HCT116 (cell line): ENCODE data around the gene MAST4. TPM values are rescaled to one million over a fixed set of nuclear protein-coding genes. Genes with fewer than 3 reads are reported as not detected.

Experiments
- ATAC-seq: fragments of 200-7000 bp; cut with Tn5 transposase; 2 replicates; pipeline ENCODE4 v1.9.1; 2020; ENCODE audit warnings: mild to moderate bottlenecking, moderate library complexity
- BruUV-seq: library from RNA; stranded (reverse); fragments of 400-500 nt; replicated peaks from 2 replicates; lab custom pipeline; 2021; lab: Mats Ljungman, UMichigan
- CTCF ChIA-PET: fragments of 300-600 bp; sonication (Branson Sonifier 250); formaldehyde crosslinking; loops from one replicate; lab custom pipeline; 2021; ENCODE audit warnings: antibody characterized with exemption; lab: Charles Lee
- POLR2A ChIA-PET: fragments of 300-600, 350-600 bp; sonication (Branson Sonifier 250); formaldehyde crosslinking; loops from one replicate; lab custom pipeline; 2021; ENCODE audit warnings: antibody characterized with exemption; lab: Charles Lee
- RAD21 ChIA-PET, 2 experiments: fragments of 300-600 bp; sonication (Branson Sonifier 250); formaldehyde crosslinking; loops; one replicate each; lab custom pipeline; 2023; ENCODE audit warnings: low total read pairs in 2 of 2; ENCODE audit not compliant: uncharacterized antibody in 2 of 2, unreplicated experiment in 2 of 2, low non-redundant PET in 1 of 2; lab: Charles Lee
- DNase-seq: peaks from one replicate; pipeline ENCODE4 v3.0.0-alpha.2; 2010; ENCODE audit warnings: low read depth, low spot score
- H2AFZ ChIP-seq: fragments of 200-600 bp; shearing (Covaris generic), sonication (generic); 2 replicates; pipeline ENCODE4 v1.6.1; 2017; ENCODE audit warnings: low read depth, mixed run types, mixed read lengths, antibody characterized with exemption, low read length; ENCODE audit not compliant: poor library complexity, severe bottlenecking
- H3K27ac ChIP-seq: 2 replicates; pipeline ENCODE4 v1.5.1; 2012; ENCODE audit warnings: low read depth, low read length
- H3K27me3 ChIP-seq: fragments of 200-600 bp; sonication (generic); 2 replicates; pipeline ENCODE4 v1.6.1; 2016; ENCODE audit warnings: mixed run types, low read length, mixed read lengths; ENCODE audit not compliant: insufficient read depth
- H3K36me3 ChIP-seq, 2 experiments: fragments of 200-500 bp in 1 of 2; fragments of 200-600 bp in 1 of 2; sonication (Bioruptor generic) in 1 of 2; sonication (generic) in 1 of 2; 2 replicates each; pipeline versions ENCODE4 v1.5.1 to v1.6.1; 2014 to 2016; ENCODE audit warnings: low read length in 2 of 2, inconsistent platforms in 1 of 2, mixed read lengths in 1 of 2, mixed run types in 1 of 2; ENCODE audit not compliant: insufficient read depth in 2 of 2, control insufficient read depth in 1 of 2
- H3K4me1 ChIP-seq, 2 experiments: fragments of 200-600 bp in 1 of 2; sonication (generic) in 1 of 2; 2 replicates each; pipeline versions ENCODE4 v1.5.1 to v1.6.1; 2012 to 2017; ENCODE audit warnings: low read length in 2 of 2, inconsistent platforms in 1 of 2, mild to moderate bottlenecking in 1 of 2, mixed read lengths in 1 of 2, mixed run types in 1 of 2, moderate library complexity in 1 of 2; ENCODE audit not compliant: insufficient read depth in 2 of 2, control insufficient read depth in 1 of 2
- H3K4me2 ChIP-seq: fragments of 200-600 bp; sonication (generic); 2 replicates; pipeline ENCODE4 v1.6.1; 2017; ENCODE audit warnings: mixed run types, low read length, mixed read lengths
- H3K4me3 ChIP-seq, 2 experiments: fragments of 200-600 bp in 1 of 2; sonication (generic) in 1 of 2; replicated peaks in 1 of 2; 2 replicates each; pipeline ENCODE4 v1.5.1; 2011 to 2016; ENCODE audit warnings: low read length in 2 of 2, control low read depth in 1 of 2, low read depth in 1 of 2, mild to moderate bottlenecking in 1 of 2, mixed read lengths in 1 of 2, mixed run types in 1 of 2
- H3K79me2 ChIP-seq: fragments of 200-600 bp; sonication (generic); 2 replicates; pipeline ENCODE4 v1.6.1; 2017; ENCODE audit warnings: mild to moderate bottlenecking, mixed run types, low read length, moderate library complexity, mixed read lengths; ENCODE audit not compliant: insufficient read depth
- H3K9ac ChIP-seq: fragments of 200-600 bp; sonication (generic); 2 replicates; pipeline ENCODE4 v1.6.1; 2016; ENCODE audit warnings: low read length, mixed read lengths
- H3K9me2 ChIP-seq: fragments of 200-600 bp; sonication (generic), shearing (Covaris generic); 2 replicates; pipeline ENCODE4 v1.6.1; 2017; ENCODE audit warnings: mixed run types, mild to moderate bottlenecking, moderate library complexity; ENCODE audit not compliant: insufficient read depth
- H3K9me3 ChIP-seq, 2 experiments: fragments of 200-500 bp in 1 of 2; fragments of 200-600 bp in 1 of 2; sonication (Bioruptor generic) in 1 of 2; sonication (generic) in 1 of 2; 2 replicates each; pipeline ENCODE4 v1.6.1; 2014 to 2017; ENCODE audit warnings: low read length in 2 of 2, mixed read lengths in 2 of 2, inconsistent platforms in 1 of 2, low read depth in 1 of 2, mild to moderate bottlenecking in 1 of 2, mixed run types in 1 of 2, moderate library complexity in 1 of 2; ENCODE audit not compliant: control insufficient read depth in 1 of 2, insufficient read depth in 1 of 2
- H4K20me1 ChIP-seq: fragments of 200-600 bp; sonication (generic), shearing (Covaris generic); 2 replicates; pipeline ENCODE4 v1.6.1; 2017; ENCODE audit warnings: mixed run types, mild to moderate bottlenecking, moderate library complexity; ENCODE audit not compliant: insufficient read depth
- EGR1 ChIP-seq: IDR thresholded peaks from 2 replicates; pipeline ENCODE4 v1.6.1; 2012; ENCODE audit warnings: low read depth
- ELF1 ChIP-seq: IDR thresholded peaks from 2 replicates; pipeline ENCODE4 v1.6.1; 2012; ENCODE audit warnings: low read depth, borderline replicate concordance
- EZH2 ChIP-seq: fragments of 200-600 bp; sonication (generic); IDR thresholded peaks from 2 replicates; pipeline ENCODE4 v1.6.1; 2017; ENCODE audit warnings: antibody characterized with exemption, mixed run types
- EZH2phosphoT487 ChIP-seq: fragments of 200-600 bp; IDR thresholded peaks from 2 replicates; pipeline ENCODE4 v1.6.1; 2018; ENCODE audit warnings: antibody characterized with exemption, borderline replicate concordance
- FOSL1 ChIP-seq: IDR thresholded peaks from 2 replicates; pipeline ENCODE4 v1.6.1; 2012; ENCODE audit warnings: low read depth
- POLR2A ChIP-seq: IDR thresholded peaks from 2 replicates; pipeline ENCODE4 v1.7.0; 2011; ENCODE audit warnings: borderline replicate concordance; ENCODE audit not compliant: insufficient read depth, insufficient read length; ENCODE audit errors: extremely low read depth
- POLR2AphosphoS5 ChIP-seq: IDR thresholded peaks from 2 replicates; pipeline ENCODE4 v1.6.1; 2011; ENCODE audit warnings: mild to moderate bottlenecking, low read depth, low read length, moderate library complexity
- SIN3A ChIP-seq: IDR thresholded peaks from 2 replicates; pipeline ENCODE4 v1.6.1; 2012; ENCODE audit warnings: low read depth
- SP1 ChIP-seq: IDR thresholded peaks from 2 replicates; pipeline ENCODE4 v1.6.1; 2012; ENCODE audit warnings: low read depth
- SRF ChIP-seq: IDR thresholded peaks from 2 replicates; pipeline ENCODE4 v1.6.1; 2012; ENCODE audit warnings: low read depth
- TCF7L2 ChIP-seq: IDR thresholded peaks from 2 replicates; pipeline ENCODE4 v1.7.0; 2011; ENCODE audit warnings: borderline replicate concordance, inconsistent platforms; ENCODE audit not compliant: insufficient read depth, insufficient read length; ENCODE audit errors: extremely low read depth
- YY1 ChIP-seq: IDR thresholded peaks from 2 replicates; pipeline ENCODE4 v1.6.1; 2011; ENCODE audit warnings: low read length, low read depth, moderate library complexity, mild to moderate bottlenecking; ENCODE audit not compliant: insufficient replicate concordance; ENCODE audit errors: extremely low read depth
- ZFX ChIP-seq: fragments of 450-650 bp; IDR thresholded peaks from 2 replicates; pipeline ENCODE4 v1.6.1; 2017
- intact Hi-C: fragments of 100-400 bp; cut with micrococcal nuclease; formaldehyde crosslinking; loops from 2 replicates; pipeline ENCODE4 v1.10.0; 2022
- total RNA-seq: library from RNA; stranded (reverse); gene quantifications from one replicate; pipeline ENCODE4 v1.2.1, GENCODE V29; 2021; ENCODE audit not compliant: unreplicated experiment
- TF ChIP-seq, protein P1 (sequence below), 3 experiments: fragments of 200-600 bp in 1 of 3; sonication (generic) in 1 of 3; IDR thresholded peaks in 2 of 3; conservative IDR thresholded peaks in 1 of 3; 2 replicates each; pipeline ENCODE4 v1.5.1; 2012 to 2017; ENCODE audit warnings: low read depth in 2 of 3, low read length in 2 of 3, antibody characterized with exemption in 1 of 3, borderline replicate concordance in 1 of 3, control low read depth in 1 of 3, mild to moderate bottlenecking in 1 of 3, mixed read lengths in 1 of 3, mixed run types in 1 of 3, moderate library complexity in 1 of 3; ENCODE audit not compliant: insufficient read depth in 1 of 3
- TF ChIP-seq, protein P2 (sequence below): IDR thresholded peaks from 2 replicates; pipeline ENCODE4 v1.6.1; 2012
- TF ChIP-seq, protein P3 (sequence below): IDR thresholded peaks from 2 replicates; pipeline ENCODE4 v1.6.1; 2011; ENCODE audit warnings: mild to moderate bottlenecking, low read length, moderate library complexity; ENCODE audit not compliant: insufficient replicate concordance; ENCODE audit errors: extremely low read depth
- TF ChIP-seq, protein P4 (sequence below): IDR thresholded peaks from 2 replicates; pipeline ENCODE4 v1.6.1; 2012

The MAST4 gene
- total RNA-seq, 1 experiment from 2014 or later, result 1.1 TPM

DNA sequence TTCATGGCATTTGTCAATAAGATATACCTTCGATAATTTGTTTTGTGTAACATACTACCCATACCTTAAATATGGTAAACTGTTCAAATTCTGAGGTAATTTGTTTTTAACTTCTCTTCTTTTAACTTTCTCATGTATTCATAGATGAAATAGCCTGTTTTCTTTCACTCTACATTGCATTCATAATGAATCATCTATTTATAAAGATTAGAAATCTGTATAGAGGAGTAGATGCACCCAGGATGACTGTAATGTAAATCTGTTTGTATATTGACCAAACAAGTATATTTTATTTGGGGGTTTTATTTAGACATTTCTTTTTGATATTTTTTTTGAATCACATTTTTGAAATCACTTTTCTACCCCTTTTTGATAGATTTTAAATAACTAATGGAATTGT is 455.8 kb downstream of the MAST4 start:
- no peak for TF ChIP-seq POLR2A
- TF ChIP-seq SIN3A, result no peak
- TF ChIP-seq, protein P1, sequence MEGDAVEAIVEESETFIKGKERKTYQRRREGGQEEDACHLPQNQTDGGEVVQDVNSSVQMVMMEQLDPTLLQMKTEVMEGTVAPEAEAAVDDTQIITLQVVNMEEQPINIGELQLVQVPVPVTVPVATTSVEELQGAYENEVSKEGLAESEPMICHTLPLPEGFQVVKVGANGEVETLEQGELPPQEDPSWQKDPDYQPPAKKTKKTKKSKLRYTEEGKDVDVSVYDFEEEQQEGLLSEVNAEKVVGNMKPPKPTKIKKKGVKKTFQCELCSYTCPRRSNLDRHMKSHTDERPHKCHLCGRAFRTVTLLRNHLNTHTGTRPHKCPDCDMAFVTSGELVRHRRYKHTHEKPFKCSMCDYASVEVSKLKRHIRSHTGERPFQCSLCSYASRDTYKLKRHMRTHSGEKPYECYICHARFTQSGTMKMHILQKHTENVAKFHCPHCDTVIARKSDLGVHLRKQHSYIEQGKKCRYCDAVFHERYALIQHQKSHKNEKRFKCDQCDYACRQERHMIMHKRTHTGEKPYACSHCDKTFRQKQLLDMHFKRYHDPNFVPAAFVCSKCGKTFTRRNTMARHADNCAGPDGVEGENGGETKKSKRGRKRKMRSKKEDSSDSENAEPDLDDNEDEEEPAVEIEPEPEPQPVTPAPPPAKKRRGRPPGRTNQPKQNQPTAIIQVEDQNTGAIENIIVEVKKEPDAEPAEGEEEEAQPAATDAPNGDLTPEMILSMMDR (IDR thresholded peaks at IDR 0.05 in 2 of 3, conservative IDR thresholded peaks at IDR 0.05 in 1 of 3; ENCODE audit: borderline replicate concordance in 1 of 3, insufficient read depth in 1 of 3, low read depth in 2 of 3, low read length in 2 of 3), result no peak
- no peak for TF ChIP-seq ELF1
- TF ChIP-seq ZFX, result no peak
- TF ChIP-seq EZH2, result no peak
- Histone ChIP-seq H3K4me1 (no peaks in the 10 kb centered on the region), H3K9ac (no peak overlapping the region), H4K20me1 (no peaks in the 10 kb centered on the region), H2AFZ (no peak overlapping the region), H3K27me3 (peaks cover 47% of the 10 kb centered on the region), H3K9me3 (no peaks in the 10 kb centered on the region), H3K4me2 (no peak overlapping the region), H3K4me3 (no peak overlapping the region), H3K9me2 (no peaks in the 10 kb centered on the region), H3K79me2 (no peaks in the 10 kb centered on the region), H3K36me3 (no peaks in the 10 kb centered on the region), H3K27ac (no peak overlapping the region)
- RAD21 ChIA-PET, result no interaction called here
- DNase-seq (no peak), ATAC-seq (no peak)
- intact Hi-C loops, result loop anchor here (5.0 kb wide), 1 partner anchor 40 kb away; no protein-coding TSS in a partner anchor
- POLR2A ChIA-PET, result no interaction called here
- BruUV-seq, result no TSS peak
- CTCF ChIA-PET, result no interaction called here

DNA sequence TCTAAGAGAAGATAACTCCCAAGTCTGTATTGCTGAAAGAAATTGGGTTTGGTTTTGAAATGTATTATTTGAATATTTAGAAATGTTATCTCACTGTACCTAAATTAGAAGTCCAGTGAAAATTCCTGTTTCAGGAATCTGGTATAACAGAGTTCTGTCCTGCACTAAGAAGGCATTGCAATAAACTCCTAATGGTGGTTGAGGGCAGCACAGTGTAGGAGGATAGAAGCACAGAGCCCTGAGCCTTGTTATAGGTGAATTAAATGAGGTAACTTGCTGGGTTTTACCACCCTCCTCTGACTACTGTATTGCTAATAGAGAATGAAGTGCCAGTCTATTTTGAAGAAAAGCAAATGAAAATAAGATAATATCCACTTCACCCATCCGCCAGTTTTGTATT is 457.0 kb downstream of the MAST4 start:
- no peaks in the 10 kb centered on the region for H3K79me2 ChIP-seq
- H3K4me2 ChIP-seq, result no peak overlapping the region
- no peaks in the 10 kb centered on the region for H3K9me2 ChIP-seq
- H3K9ac ChIP-seq, result no peak overlapping the region
- intact Hi-C loops, result loop anchor here (5.0 kb wide), 1 partner anchor 39 kb away; no protein-coding TSS in a partner anchor
- H4K20me1 ChIP-seq, result no peaks in the 10 kb centered on the region
- no peaks in the 10 kb centered on the region for H3K9me3 ChIP-seq
- DNase-seq (no peak), ATAC-seq (no peak)
- no peak overlapping the region for H3K4me3 ChIP-seq
- H2AFZ ChIP-seq, result no peak overlapping the region
- H3K4me1 ChIP-seq, result no peaks in the 10 kb centered on the region
- ChIA-PET RAD21 (no interaction called here), POLR2A (no interaction called here), CTCF (no interaction called here)
- no peaks in the 10 kb centered on the region for H3K36me3 ChIP-seq
- no TSS peak for BruUV-seq
- no peak overlapping the region for H3K27ac ChIP-seq
- H3K27me3 ChIP-seq, result peaks cover 43% of the 10 kb centered on the region
- TF ChIP-seq YY1 (no peak), EZH2phosphoT487 (no peak), SP1 (no peak), EGR1 (no peak), SRF (no peak), POLR2AphosphoS5 (no peak), EZH2 (no peak), FOSL1 (no peak), ELF1 (no peak), TCF7L2 (no peak)
- TF ChIP-seq, protein P2, sequence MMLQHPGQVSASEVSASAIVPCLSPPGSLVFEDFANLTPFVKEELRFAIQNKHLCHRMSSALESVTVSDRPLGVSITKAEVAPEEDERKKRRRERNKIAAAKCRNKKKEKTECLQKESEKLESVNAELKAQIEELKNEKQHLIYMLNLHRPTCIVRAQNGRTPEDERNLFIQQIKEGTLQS, result no peak
- TF ChIP-seq, protein P3, sequence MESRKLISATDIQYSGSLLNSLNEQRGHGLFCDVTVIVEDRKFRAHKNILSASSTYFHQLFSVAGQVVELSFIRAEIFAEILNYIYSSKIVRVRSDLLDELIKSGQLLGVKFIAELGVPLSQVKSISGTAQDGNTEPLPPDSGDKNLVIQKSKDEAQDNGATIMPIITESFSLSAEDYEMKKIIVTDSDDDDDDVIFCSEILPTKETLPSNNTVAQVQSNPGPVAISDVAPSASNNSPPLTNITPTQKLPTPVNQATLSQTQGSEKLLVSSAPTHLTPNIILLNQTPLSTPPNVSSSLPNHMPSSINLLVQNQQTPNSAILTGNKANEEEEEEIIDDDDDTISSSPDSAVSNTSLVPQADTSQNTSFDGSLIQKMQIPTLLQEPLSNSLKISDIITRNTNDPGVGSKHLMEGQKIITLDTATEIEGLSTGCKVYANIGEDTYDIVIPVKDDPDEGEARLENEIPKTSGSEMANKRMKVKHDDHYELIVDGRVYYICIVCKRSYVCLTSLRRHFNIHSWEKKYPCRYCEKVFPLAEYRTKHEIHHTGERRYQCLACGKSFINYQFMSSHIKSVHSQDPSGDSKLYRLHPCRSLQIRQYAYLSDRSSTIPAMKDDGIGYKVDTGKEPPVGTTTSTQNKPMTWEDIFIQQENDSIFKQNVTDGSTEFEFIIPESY, result no peak
- TF ChIP-seq, protein P4, sequence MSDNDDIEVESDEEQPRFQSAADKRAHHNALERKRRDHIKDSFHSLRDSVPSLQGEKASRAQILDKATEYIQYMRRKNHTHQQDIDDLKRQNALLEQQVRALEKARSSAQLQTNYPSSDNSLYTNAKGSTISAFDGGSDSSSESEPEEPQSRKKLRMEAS, result no peak
